ENCODE data around the gene MYL4. TPM values are rescaled to one million over a fixed set of nuclear protein-coding genes. Genes with fewer than 3 reads are reported as not detected.

The MYL4 gene
- total and polyA plus RNA-seq, 12 donors: 33.9 to 459 (median 92.5) TPM

GRCh38 chr17:47229535-47230443 lies 20.6 kb downstream of the MYL4 start:
- peak; percentile 71 to 85 (median 79) for ATAC-seq
- 12 to 13% methylated on average over 22 of the region's 22 CpGs for WGBS, 2 donors
- intact Hi-C loops (cut with DNase I): loop anchor here in 7 of 10 donors (1.0 to 10.0 kb wide), 6 partner anchors 47 to 385 kb away; no protein-coding TSS in a partner anchor

GRCh38 chr17:47230864-47231263 lies 21.7 kb downstream of the MYL4 start:
- intact Hi-C loops (cut with DNase I): loop anchor here in 5 of 10 donors (1.0 to 10.0 kb wide), 4 partner anchors 84 to 384 kb away; no protein-coding TSS in a partner anchor
- 92 to 94% methylated on average over 10 of the region's 10 CpGs for WGBS, 2 donors
- no peak for TF ChIP-seq CTCF (IDR thresholded peaks at IDR 0.05)

More at GRCh38 chr17:47229535-47230443, 20.6 kb downstream of the MYL4 start:
- H3K27me3 ChIP-seq: no peaks in the 10 kb centered on the region
- TF ChIP-seq CTCF (IDR thresholded peaks at IDR 0.05): peak; percentile 96 to 100 (median 99)
- peak; percentile 68 to 91 for DNase-seq
- no peaks in the 10 kb centered on the region for H3K9me3 ChIP-seq
- peaks cover 13 to 39% (median 34%) of the 10 kb centered on the region in 9 donors for H3K4me1 ChIP-seq
- H3K27ac ChIP-seq: peak overlapping the region in 5 of 10 donors; percentile 39 to 64 (median 42)
- H3K4me3 ChIP-seq: peak overlapping the region in 6 of 10 donors; percentile 9 to 39 (median 28)
- H3K36me3 ChIP-seq: no peaks in the 10 kb centered on the region

GRCh38 chr17:47231334-47231733 lies 22.2 kb downstream of the MYL4 start:
- 74 to 96% methylated on average over 3 of the region's 3 CpGs for WGBS, 2 donors
- ATAC-seq (no peak), DNase-seq (no peak)
- intact Hi-C loops (cut with DNase I): loop anchor here in 5 of 10 donors (2.0 to 10.0 kb wide), 3 partner anchors 83 to 383 kb away; no protein-coding TSS in a partner anchor
- Histone ChIP-seq H3K4me1 (peaks cover 0 to 24% (median 19%) of the 10 kb centered on the region in 9 donors), H3K9me3 (no peaks in the 10 kb centered on the region), H3K4me3 (no peak overlapping the region), H3K27me3 (no peaks in the 10 kb centered on the region), H3K36me3 (no peaks in the 10 kb centered on the region), H3K27ac (no peak overlapping the region)
- no peak for TF ChIP-seq CTCF (IDR thresholded peaks at IDR 0.05)

More at GRCh38 chr17:47230864-47231263, 21.7 kb downstream of the MYL4 start:
- Histone ChIP-seq H3K27me3 (no peaks in the 10 kb centered on the region), H3K4me1 (peaks cover 4 to 28% (median 23%) of the 10 kb centered on the region in 9 donors), H3K27ac (no peak overlapping the region), H3K9me3 (no peaks in the 10 kb centered on the region), H3K36me3 (no peaks in the 10 kb centered on the region), H3K4me3 (no peak overlapping the region)
- DNase-seq (no peak), ATAC-seq (no peak)

GRCh38 chr17:47231866-47232265 lies 22.7 kb downstream of the MYL4 start:
- H3K4me3 ChIP-seq: no peak overlapping the region
- 94 to 99% methylated on average over 3 of the region's 3 CpGs for WGBS, 2 donors
- ATAC-seq (no peak), DNase-seq (no peak)
- no peaks in the 10 kb centered on the region for H3K36me3 ChIP-seq
- H3K9me3 ChIP-seq: no peaks in the 10 kb centered on the region
- no peak overlapping the region for H3K27ac ChIP-seq
- H3K27me3 ChIP-seq: no peaks in the 10 kb centered on the region
- intact Hi-C loops (cut with DNase I): loop anchor here in 6 of 10 donors (2.0 to 10.0 kb wide), 3 partner anchors 83 to 383 kb away; no protein-coding TSS in a partner anchor
- H3K4me1 ChIP-seq: peaks cover 0 to 18% (median 14%) of the 10 kb centered on the region in 9 donors
- no peak for TF ChIP-seq CTCF (IDR thresholded peaks at IDR 0.05)
